H1 (cell line): Measurements from ENCODE around the gene CEBPZ. TPM values are rescaled to one million over a fixed set of nuclear protein-coding genes. Genes with fewer than 3 reads are reported as not detected.

Experiments
- BACH1 ChIP-seq: IDR thresholded peaks from 2 replicates; pipeline ENCODE4 v1.6.1; 2012; ENCODE audit warnings: low read length, improper control_type of control experiment
- EZH2 ChIP-seq: fragments of 200-600 bp; sonication (generic); IDR thresholded peaks from 2 replicates; pipeline ENCODE4 v1.7.1; 2012; ENCODE audit warnings: low read depth, mild to moderate bottlenecking, moderate library complexity, low read length, inconsistent platforms; ENCODE audit not compliant: severe bottlenecking
- HDAC2 ChIP-seq, 2 experiments: fragments of 300-600 bp in 1 of 2; sonication (generic) in 1 of 2; IDR thresholded peaks; 2 replicates each; pipeline ENCODE4 v1.6.1; 2011 to 2012; ENCODE audit warnings: low read depth in 2 of 2, low read length in 2 of 2, mild to moderate bottlenecking in 2 of 2, moderate library complexity in 2 of 2, borderline replicate concordance in 1 of 2, inconsistent platforms in 1 of 2
- POU5F1 ChIP-seq: IDR thresholded peaks from 2 replicates; pipeline ENCODE4 v1.6.1; 2011; ENCODE audit warnings: low read depth, mild to moderate bottlenecking, low read length, moderate library complexity
- SIX5 ChIP-seq: IDR thresholded peaks from 2 replicates; pipeline ENCODE4 v1.6.1; 2011; ENCODE audit warnings: mild to moderate bottlenecking, low read depth, low read length
- USF2 ChIP-seq: IDR thresholded peaks from 2 replicates; pipeline ENCODE4 v1.6.1; 2011; ENCODE audit warnings: low read length, improper control_type of control experiment
- ZNF274 ChIP-seq: IDR thresholded peaks from 2 replicates; pipeline ENCODE4 v1.7.0; 2012; ENCODE audit warnings: low read length, borderline replicate concordance; ENCODE audit errors: extremely low read depth
- polyA plus RNA-seq, 7 experiments: library from polyadenylated mRNA; depleted of rRNA in 3 of 7; stranded (reverse) in 5 of 7; unstranded in 2 of 7; fragments of >200 nt in 5 of 7; fragments of 200-250 nt in 2 of 7; gene quantifications; 1 replicate in 5 of 7; 2 replicates in 1 of 7; 4 replicates in 1 of 7; pipeline versions ENCODE4 v1.2.1 to v1.2.3, GENCODE V29; 2011 to 2013; ENCODE audit warnings: missing spikeins in 2 of 7, mixed read lengths in 2 of 7
- total RNA-seq: library from RNA; stranded (reverse); fragmentation: NEBNext Ultra II Directional; extraction: Animal tissue kit (Norgen Biotek cat#: 25700); gene quantifications from 2 replicates; pipeline ENCODE4 v1.2.1, GENCODE V29; 2021

The CEBPZ gene
- total and polyA plus RNA-seq, 2 of the 8 experiments (the other 6 are each of a cell fraction or from before 2014, with no cell fraction given), result 19.1 to 201 TPM

- TF ChIP-seq POU5F1 (no peak), BACH1 (no peak), ZNF274 (no peak), HDAC2 (IDR thresholded peaks at IDR 0.05; ENCODE audit: borderline replicate concordance in 1 of 2, low read depth in 2 of 2, low read length in 2 of 2) (no peak), EZH2 (no peak), USF2 (no peak), SIX5 (no peak)
Observed at GRCh38 chr2:37190290-37190689, 41.1 kb downstream of the CEBPZ start (continued).
